HK-2 (cell line): ENCODE measurements around the gene OBSCN.

Experiments used
- DNase-seq: peaks from one replicate; pipeline ENCODE4 v3.0.0-alpha.2; 2018; ENCODE audit not compliant: unreplicated experiment

Gene OBSCN

DNA sequence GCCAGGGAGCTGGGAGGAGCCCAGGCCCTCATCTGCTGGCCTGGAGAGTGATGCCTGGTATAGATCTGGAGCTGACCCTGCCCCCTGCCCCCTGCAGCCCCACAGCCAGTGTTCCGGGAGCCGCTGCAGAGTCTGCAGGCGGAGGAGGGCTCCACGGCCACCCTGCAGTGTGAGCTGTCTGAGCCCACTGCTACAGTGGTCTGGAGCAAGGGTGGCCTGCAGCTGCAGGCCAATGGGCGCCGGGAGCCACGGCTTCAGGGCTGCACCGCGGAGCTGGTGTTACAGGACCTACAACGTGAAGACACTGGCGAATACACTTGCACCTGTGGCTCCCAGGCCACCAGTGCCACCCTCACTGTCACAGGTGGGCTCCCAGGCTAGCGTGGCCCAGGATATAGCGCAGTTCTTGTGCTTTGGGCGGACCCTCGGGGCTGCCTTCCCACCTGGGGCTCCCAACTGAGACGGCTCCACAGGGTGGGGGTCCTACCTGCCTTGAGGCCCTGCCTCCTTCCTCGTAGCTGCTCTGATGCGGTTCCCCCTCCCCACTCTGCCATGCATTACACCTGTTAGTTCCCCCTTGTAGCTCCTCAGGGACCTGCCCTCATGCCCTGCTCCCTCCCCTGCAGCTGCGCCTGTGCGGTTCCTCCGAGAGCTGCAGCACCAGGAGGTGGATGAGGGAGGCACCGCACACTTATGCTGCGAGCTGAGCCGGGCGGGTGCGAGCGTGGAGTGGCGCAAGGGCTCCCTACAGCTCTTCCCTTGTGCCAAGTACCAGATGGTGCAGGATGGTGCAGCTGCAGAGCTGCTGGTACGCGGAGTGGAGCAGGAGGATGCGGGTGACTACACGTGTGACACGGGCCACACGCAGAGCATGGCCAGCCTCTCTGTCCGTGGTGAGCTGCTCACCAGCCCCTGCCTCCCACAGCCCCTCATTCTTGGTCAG is 98.7 kb downstream of the OBSCN start:
- no peak for DNase-seq

DNA sequence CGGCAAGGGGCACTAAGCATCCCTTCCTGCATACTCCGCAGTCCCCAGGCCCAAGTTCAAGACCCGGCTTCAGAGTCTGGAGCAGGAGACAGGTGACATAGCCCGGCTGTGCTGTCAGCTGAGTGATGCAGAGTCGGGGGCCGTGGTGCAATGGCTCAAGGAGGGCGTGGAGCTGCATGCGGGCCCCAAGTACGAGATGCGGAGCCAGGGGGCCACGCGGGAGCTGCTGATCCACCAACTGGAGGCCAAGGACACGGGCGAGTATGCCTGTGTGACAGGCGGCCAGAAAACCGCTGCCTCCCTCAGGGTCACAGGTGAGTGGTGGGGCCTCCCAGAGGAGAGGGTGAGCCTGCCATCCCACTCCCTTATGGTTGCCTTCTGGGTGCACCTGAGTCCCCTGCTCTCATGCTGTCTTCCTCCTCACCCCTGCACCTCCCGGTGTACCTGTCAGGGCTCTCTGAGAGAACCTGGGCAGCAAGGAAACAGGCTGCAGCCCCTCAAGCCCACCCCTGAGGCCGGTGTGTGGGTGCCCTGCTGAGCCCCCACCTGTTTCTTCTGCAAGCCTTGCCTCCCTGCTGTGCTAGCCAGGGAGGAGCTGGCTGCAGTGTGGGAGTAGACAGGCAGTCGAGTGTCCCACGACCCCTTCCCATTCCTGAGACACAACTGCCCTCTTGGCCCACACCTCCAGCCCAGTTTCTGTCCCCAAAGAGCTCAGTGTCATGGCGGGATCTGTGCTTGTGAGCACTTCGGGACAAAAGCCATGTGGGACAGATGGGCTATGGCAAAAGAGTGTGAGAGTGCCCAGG is 99.6 kb downstream of the OBSCN start:
- no peak for DNase-seq

DNA sequence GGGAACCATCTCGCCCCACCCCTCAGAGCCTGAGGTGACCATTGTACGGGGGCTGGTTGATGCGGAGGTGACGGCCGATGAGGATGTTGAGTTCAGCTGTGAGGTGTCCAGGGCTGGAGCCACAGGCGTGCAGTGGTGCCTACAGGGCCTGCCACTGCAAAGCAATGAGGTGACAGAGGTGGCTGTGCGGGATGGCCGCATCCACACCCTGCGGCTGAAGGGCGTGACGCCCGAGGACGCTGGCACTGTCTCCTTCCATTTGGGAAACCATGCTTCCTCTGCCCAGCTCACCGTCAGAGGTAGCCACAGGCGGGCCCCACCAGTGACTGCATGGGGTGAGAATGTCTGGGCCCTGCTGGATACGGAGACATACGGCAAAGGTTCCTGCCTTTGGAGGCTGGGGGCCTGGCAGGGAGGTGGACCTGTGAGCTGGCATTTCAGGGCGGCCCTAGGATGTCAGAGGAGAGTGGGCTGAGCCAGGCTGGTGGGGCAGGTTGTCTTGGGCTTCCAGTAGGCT is 100.3 kb downstream of the OBSCN start:
- no peak for DNase-seq

DNA sequence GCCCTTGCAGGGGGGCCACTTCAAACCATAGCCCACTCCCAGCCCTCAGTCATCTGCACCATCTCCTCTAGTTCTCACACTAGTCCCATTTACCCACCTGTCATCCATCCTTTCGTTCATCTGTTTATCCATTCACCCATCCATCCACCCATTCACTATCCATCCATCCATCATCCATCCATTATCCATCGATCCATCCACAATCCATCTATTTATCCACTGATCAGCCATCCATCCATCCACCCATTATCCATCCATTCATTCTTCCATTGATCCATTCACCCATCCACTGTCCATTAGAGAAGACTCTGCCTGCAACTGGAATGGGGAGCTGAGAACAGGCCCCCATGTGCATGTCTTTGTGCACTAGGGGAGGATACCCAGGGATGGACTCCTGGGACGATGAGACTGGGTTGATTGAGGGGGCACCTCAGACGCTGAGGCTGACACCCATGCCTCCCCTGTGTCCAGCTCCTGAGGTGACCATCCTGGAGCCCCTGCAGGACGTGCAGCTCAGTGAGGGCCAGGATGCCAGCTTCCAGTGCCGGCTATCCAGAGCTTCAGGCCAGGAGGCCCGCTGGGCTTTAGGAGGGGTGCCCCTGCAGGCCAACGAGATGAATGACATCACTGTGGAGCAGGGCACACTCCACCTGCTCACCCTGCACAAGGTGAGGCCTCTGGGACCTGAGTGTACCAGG is 100.9 kb downstream of the OBSCN start:
- no peak for DNase-seq

DNA sequence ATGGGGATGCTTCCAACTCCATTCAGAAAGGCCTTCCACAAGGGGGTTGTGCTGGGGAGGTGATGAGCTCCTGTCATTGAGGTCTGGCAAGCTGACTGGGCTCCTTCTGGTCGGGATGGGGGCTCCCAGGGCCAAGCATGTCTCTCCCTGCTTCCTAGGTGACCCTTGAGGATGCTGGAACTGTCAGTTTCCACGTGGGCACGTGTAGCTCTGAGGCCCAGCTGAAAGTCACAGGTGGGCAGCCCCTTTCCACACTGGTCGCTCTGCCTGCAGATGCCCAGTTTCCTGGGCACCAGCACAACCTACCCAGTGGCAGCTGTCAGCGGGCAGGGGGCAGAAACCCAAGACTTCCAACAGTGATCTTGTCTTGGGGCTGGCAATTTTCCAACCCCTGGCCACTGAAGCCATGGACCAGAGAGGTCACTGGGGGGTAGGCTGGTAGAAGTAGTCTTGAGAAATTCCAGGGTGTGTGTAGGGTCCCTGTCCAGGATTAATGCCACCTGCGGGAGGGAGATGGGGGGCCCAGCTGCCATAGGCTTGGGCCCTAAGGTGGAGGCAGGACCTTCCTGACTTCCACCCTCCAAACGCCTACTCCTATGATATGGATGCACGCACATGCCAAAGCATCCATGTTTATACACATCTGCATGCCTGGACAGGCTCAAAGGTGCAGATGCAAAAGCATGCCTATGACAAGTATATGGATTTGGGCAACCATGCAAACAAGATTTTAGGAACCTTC is 101.7 kb downstream of the OBSCN start:
- DNase-seq, result no peak

DNA sequence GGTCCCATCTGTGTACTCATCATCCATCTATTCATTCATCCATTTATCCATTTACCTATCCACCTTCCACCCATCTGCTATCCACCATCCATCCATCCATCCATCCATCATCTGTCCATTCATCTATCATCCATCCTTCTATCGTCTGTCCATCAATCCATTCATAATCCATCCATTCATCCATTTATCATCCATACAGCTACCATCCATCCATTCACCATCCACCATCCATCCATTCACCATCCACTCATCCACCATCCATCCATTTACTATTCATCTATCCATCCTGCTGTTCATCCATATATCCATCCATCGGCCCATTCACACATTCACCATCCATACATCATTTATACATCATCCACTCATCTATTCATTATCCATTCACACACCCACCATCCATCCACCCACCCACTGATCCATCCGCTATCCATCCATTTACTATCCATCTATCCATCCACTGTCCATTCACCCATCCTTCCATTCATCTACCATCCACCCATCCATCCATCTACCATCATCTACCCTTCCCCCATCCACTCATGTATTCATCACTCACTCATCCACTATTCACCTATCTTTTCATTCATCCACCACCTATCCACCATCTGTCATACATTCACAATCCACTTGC is 102.4 kb downstream of the OBSCN start:
- DNase-seq, result no peak

DNA sequence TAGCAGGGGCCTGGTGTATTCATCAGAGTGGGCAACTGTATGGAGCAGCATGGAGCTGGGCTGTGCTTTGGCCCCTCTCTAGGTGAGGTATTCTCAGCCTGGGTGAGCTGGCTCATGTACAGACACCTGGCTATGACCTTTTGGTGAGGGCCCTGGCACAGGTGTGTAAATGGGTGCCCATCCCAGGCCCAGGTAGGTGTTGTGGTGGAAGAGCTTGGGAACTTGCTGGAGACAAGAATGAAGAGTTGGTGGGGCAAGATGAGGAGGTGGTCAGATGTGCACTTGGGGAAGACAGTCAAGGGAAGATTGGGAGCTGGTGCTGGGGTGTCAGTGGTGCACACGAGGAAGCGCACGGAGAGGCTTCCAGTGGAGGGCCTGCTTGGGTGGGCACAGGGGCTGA is 103.2 kb downstream of the OBSCN start:
- no peak for DNase-seq

DNA sequence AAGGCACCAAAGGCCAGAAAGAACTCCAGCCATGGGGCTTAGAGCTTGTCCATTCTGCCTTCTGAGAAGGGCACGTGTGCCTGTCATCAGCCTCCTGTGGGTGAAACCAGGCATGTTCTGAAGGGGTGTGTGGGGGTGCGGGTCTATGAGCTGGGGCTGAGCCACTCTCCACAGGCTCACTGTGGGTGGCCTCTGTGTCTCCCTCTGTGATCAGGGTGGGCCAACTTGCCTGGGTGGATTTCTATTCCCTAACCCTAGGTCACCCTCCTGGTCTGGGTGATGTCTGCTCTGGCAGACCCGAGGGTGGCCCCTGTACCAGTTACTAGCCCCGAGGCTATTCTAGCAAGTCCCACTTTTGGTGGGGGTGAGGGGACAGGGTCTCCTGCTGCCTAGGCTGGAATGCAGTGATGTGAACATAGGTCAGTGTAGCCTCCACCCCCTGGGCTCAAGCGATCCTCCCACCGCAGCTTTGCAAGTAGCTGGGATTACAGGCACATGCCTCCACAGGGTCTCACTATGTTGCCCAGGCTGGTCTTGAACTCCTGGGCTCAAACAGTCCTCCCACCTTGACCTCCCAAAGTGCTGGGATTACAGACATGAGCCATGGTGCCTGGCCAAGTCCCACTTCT is 104.4 kb downstream of the OBSCN start:
- no peak for DNase-seq

DNA sequence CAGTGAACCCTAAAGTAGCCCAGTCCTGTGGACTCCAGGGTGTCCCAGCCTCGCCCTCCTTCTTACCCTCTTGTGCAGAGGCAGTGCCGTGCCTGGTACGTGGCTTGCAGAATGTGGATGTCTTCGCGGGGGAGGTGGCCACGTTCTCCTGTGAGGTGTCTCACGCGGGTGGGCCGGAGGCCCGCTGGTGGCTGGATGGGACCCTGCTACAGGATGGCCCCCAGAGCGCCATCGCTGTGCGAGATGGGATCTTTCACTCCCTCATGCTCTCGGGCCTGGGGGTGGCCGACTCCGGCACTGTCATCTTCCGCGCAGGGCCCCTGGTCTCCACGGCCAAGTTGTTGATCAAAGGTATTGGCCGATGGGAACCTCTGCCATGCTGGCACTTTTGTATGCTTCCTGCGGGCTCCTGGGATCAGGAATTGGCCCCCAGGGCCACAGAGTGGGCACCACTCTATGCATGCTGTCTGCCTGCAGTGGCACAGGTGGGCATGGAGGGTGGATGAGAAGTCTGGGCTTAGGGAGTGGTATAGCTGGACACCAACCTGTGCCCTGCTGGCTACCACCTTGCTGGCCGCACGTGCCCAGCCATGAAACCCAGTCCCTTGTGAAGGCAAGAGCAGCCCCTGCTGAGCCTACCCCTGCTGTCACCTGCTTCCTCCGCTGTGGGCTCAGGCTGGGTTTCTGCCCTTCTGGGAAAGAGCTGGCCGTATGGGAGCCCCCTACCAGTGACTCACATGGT is 105.9 kb downstream of the OBSCN start:
- DNase-seq, result no peak

DNA sequence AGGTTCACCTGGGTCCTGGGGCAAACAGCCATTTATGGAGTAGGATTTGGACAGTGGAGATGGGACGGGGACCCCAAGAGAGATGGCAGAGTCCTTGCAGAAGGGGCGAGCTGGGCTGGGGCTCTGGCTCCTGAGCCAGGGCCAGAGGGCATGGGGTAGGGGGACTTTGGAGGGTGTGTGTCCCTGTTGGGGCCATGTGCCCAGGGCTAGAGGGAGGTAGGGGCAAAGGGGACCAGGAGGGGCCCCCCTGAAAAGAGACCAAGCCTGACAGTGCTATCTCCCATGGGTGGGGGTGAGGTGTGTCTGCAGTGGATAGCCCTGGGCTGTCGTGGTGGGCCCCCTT is 106.4 kb downstream of the OBSCN start:
- no peak for DNase-seq

DNA sequence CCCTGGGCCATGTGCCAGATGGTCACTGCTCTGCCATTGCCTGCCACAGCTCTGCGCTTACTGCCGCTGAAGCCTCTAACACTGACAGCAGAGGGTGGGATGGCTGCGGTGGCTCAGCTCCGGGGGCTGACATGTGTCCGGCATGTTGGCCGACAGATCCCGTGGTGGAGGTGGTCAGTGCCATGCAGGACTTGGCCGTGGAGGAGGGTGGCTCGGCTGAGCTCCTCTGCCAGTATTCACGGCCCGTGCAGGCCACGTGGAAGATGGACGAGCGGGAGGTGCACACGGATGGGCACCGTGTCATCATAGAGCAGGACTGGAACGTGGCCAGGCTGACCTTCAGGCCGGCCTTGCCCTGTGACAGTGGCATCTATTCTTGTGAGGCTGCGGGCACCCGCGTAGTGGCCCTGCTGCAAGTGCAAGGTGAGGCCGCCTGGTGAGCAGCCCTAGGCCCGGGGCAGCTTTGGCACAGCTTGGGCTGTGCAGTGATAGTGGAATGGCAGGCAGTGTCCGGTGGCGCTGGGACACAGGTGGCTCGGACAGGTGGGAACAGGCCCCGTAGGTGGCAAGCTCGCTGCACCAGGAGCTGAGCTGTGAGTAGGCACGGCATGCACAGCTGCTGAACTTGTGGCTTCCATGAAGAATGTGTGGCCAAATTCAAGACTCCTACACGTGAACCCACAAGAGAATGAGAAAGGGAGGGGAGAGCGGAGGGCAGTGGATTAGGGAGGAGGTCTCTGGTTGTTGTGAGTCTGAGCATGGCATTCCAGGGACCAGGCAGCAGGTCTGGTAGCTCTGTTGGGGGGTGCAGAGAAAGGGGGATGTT is 107.0 kb downstream of the OBSCN start:
- DNase-seq, result no peak

DNA sequence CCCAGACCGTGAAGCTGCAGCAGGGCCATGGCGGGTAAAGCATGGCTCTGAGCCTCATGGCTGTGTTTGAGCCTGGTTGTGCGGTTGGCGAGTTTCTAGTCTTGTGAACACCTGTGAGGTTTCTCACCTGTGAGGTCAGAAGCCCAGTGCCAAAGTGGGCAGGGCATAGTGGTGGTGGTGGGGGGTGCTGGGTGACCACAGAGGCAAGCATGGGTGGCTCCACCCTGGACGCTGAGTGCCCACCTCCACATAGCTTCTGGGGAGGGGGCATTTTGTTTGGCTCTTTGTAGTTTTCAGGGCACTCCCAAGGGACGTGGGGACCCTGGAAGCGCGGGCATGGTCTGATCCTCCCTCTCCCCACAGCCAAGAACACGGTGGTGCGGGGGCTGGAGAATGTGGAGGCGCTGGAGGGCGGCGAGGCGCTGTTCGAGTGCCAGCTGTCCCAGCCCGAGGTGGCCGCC is 107.7 kb downstream of the OBSCN start:
- DNase-seq, result no peak

DNA sequence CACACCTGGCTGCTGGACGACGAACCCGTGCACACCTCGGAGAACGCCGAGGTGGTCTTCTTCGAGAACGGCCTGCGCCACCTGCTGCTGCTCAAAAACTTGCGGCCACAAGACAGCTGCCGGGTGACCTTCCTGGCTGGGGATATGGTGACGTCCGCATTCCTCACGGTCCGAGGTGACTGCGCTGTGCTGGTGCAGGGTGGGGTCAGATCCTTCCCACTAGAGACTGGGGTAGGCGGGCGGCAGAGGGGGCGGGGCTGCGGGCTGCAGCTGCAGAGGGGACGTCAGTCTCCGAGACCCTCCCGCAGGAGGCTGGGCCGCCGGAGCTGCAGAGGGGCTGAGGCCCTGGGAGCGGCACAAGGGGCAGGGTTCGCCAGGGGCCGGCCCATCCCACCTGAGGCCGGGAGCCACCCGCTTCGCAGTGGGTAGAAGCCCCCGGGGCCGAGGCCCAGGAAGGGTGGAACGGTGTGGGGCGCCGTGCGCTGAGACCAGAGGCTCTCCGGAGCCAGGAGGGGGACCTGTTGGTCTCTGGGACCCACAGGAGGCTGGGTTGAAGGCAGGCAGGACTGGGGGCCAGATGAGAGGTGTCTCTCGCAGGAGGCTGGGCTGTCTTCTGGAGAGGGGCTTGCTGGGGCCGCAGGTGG is 108.2 kb downstream of the OBSCN start:
- no peak for DNase-seq

DNA sequence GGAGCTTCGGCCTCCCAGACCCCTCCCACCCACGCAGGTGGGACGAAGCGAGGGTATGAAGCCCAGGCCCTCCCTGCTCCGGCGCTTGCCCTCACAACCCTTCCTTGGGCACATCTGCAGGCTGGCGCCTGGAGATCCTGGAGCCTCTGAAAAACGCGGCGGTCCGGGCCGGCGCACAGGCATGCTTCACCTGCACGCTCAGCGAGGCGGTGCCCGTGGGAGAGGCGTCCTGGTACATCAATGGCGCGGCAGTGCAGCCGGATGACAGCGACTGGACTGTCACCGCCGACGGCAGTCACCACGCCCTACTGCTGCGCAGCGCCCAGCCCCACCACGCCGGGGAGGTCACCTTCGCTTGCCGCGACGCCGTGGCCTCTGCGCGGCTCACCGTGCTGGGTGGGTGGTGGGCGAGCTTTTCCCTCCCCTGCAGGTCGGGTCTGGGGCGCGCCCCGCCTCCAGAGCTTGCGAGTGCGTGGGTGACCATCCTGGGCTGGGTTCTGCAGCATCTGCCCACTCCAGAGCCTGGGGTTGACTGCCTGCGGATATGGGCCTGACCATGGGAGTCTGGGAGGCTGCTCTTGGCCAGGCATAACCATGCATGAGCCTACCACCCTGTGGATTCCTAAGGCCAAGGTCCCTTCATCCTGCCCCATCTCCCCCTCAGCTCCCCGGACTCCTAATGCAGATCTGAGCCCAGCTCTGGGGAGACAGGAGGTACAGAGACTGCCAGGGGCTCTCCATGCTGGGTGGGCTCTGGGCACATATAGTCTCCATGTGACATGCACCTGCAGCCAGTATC is 108.9 kb downstream of the OBSCN start:
- DNase-seq, result no peak

DNA sequence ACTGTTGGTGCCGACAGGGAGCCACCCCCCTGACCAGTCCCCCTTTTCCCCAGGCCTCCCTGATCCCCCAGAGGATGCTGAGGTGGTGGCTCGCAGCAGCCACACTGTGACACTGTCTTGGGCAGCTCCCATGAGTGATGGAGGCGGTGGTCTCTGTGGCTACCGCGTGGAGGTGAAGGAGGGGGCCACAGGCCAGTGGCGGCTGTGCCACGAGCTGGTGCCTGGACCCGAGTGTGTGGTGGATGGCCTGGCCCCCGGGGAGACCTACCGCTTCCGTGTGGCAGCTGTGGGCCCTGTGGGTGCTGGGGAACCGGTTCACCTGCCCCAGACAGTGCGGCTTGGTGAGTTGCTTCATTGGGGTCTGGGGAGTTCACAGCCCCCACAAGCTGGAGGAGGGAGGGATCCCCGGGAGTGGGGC is 109.6 kb downstream of the OBSCN start:
- DNase-seq, result no peak

DNA sequence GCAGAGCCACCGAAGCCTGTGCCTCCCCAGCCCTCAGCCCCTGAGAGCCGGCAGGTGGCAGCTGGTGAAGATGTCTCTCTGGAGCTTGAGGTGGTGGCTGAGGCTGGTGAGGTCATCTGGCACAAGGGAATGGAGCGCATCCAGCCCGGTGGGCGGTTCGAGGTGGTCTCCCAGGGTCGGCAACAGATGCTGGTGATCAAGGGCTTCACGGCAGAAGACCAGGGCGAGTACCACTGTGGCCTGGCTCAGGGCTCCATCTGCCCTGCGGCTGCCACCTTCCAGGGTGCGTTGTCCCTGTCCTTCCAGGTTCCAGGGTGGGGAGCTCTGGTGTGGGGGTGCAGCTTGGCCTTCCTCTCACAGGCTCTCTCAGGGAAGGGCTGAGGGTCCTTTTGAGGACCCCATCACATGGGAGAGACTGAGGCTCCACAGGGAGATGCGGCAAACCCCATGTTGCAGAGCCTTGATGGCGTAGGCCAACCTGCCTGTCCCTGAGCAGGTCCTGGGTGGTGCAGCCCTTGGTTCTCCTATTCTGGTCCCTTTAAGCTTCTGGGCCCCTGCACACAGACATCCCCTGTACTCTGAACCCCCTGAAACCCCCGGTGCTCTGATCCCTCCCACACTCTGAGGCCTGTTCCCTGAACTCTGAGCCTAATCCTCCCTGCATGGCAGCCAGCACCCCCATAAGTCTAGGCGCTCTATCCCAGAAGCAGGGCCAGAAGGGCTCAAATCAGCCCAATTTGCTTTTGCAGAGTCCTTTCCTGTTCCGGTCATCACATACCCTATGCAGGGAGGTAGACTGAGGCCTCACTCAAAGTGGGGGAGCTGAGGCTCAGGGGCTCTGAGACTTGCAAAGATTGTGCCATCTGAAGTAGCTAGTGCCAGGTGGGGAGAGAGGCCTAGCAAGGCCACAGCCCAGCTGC is 110.3 kb downstream of the OBSCN start:
- DNase-seq, result no peak
